BLaER1 treated with 17β-estradiol and CSF1 and Interleukin-3, amounts not matched to agents 10 nM and 100 nM (cell line): ENCODE measurements around the gene DOCK8.

Experiments
- H3K27ac ChIP-seq, 11 experiments: shearing (Covaris generic); formaldehyde crosslinking; 2 replicates each; pipeline ENCODE4 v1.8.1; 2022
- H3K27me3 ChIP-seq, 11 experiments: shearing (Covaris generic); formaldehyde crosslinking; 2 replicates each; pipeline ENCODE4 v1.8.1; 2022
- H3K36me3 ChIP-seq, 11 experiments: shearing (Covaris generic); formaldehyde crosslinking; 2 replicates each; pipeline ENCODE4 v1.8.1; 2022
- H3K4me1 ChIP-seq, 10 experiments: shearing (Covaris generic); formaldehyde crosslinking; 2 replicates each; pipeline ENCODE4 v1.8.1; 2022
- H3K4me2 ChIP-seq, 11 experiments: shearing (Covaris generic); formaldehyde crosslinking; 2 replicates each; pipeline ENCODE4 v1.8.1; 2022
- H3K4me3 ChIP-seq, 10 experiments: shearing (Covaris generic); formaldehyde crosslinking; 2 replicates each; pipeline ENCODE4 v1.8.1; 2022
- H3K9ac ChIP-seq, 11 experiments: shearing (Covaris generic); formaldehyde crosslinking; 2 replicates each; pipeline ENCODE4 v1.8.1; 2022
- H3K9me3 ChIP-seq, 11 experiments: shearing (Covaris generic); formaldehyde crosslinking; replicated peaks in 1 of 11; 2 replicates each; pipeline ENCODE4 v1.8.1; 2022
- H4K20me1 ChIP-seq, 11 experiments: shearing (Covaris generic); formaldehyde crosslinking; 2 replicates each; pipeline ENCODE4 v1.8.1; 2022
- Cebpa-rat ChIP-seq, 11 experiments: shearing (Covaris generic); IDR thresholded peaks; 2 replicates each; pipeline ENCODE4 v1.8.1; 2022

Gene DOCK8

DNA sequence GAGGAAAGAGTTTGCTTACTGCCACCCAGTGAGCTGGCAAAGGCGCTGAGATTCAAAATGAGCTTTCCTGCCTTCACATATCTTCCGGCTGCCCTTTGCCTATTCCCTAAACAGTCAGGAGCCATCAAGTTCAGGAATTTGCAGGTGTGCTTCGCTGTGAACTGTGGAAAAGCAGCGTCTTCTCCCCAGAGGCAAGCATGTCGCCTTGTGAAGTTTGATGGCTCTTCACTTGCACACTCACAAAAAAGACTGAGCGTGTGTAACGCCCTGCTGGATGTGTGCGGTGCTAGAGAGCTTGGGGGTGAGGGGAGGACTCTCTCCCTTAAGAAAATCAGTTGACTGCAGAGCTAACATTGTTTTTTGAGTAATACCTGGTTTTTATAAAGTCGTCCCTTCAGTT lies 288.7 kb downstream of the DOCK8 start:
- H3K27ac ChIP-seq = no peak overlapping the region
- no peak for TF ChIP-seq Cebpa-rat (IDR thresholded peaks at IDR 0.05)
- peak overlapping the region; percentile 85 to 100 (median 99); a peak in 21 of 22 replicates for H3K4me2 ChIP-seq
- H3K9ac ChIP-seq = peak overlapping the region in 2 of 11 experiments; percentile 61 to 63; a peak in 2 of 22 replicates
- no peaks in the 10 kb centered on the region for H3K9me3 ChIP-seq
- peaks cover 42 to 48% (median 44%) of the 10 kb centered on the region in 11 experiments for H3K27me3 ChIP-seq
- H3K4me3 ChIP-seq = peak overlapping the region; percentile 68 to 90 (median 78); a peak in 14 of 20 replicates
- H4K20me1 ChIP-seq = peaks cover 0 to 4% (median 0%) of the 10 kb centered on the region in 11 experiments; a peak in 3 of 22 replicates
- H3K4me1 ChIP-seq = peaks cover 0 to 16% (median 12%) of the 10 kb centered on the region in 10 experiments; a peak in 17 of 20 replicates
- no peaks in the 10 kb centered on the region for H3K36me3 ChIP-seq

GRCh38 chr9:503881-504852 lies 289.5 kb downstream of the DOCK8 start, which contains the start of gene KANK1:
Gene KANK1, plus strand, starts transcription at chr9:504695.
- no peak within 1 kb of the TSS for H3K27ac ChIP-seq

GRCh38 chr9:504921-505740 lies 290.5 kb downstream of the DOCK8 start:
- peaks cover 0 to 16% (median 12%) of the 10 kb centered on the region in 10 experiments; a peak in 17 of 20 replicates for H3K4me1 ChIP-seq
- peak overlapping the region; percentile 68 to 90 (median 78) for H3K4me3 ChIP-seq
- H3K9ac ChIP-seq = peak overlapping the region; percentile 28 to 72 (median 63); a peak in 21 of 22 replicates
- no peaks in the 10 kb centered on the region for H3K36me3 ChIP-seq
- TF ChIP-seq Cebpa-rat (IDR thresholded peaks at IDR 0.05) = no peak
- peak overlapping the region; percentile 85 to 100 (median 99) for H3K4me2 ChIP-seq
- H4K20me1 ChIP-seq = peaks cover 0 to 4% (median 0%) of the 10 kb centered on the region in 11 experiments; a peak in 3 of 22 replicates
- peaks cover 42 to 48% (median 44%) of the 10 kb centered on the region in 11 experiments for H3K27me3 ChIP-seq
- H3K9me3 ChIP-seq = no peaks in the 10 kb centered on the region
- H3K27ac ChIP-seq = no peak overlapping the region

More at GRCh38 chr9:503881-504852, 289.5 kb downstream of the DOCK8 start, which contains the start of gene KANK1:
- no peaks in the 10 kb centered on the region for H3K36me3 ChIP-seq
- peaks cover 0 to 16% (median 12%) of the 10 kb centered on the region in 10 experiments; a peak in 17 of 20 replicates for H3K4me1 ChIP-seq
- H4K20me1 ChIP-seq = peaks cover 0 to 4% (median 0%) of the 10 kb centered on the region in 11 experiments; a peak in 3 of 22 replicates
- H3K4me2 ChIP-seq = peak within 1 kb of the TSS; percentile 85 to 100 (median 99)
- no peaks in the 10 kb centered on the region for H3K9me3 ChIP-seq
- peak within 1 kb of the TSS; percentile 28 to 72 (median 63); a peak in 21 of 22 replicates for H3K9ac ChIP-seq
- H3K4me3 ChIP-seq = peak within 1 kb of the TSS; percentile 68 to 90 (median 78)
- no peak for TF ChIP-seq Cebpa-rat (IDR thresholded peaks at IDR 0.05)
- peaks cover 42 to 48% (median 44%) of the 10 kb centered on the region in 11 experiments for H3K27me3 ChIP-seq

GRCh38 chr9:505741-506059 lies 291.0 kb downstream of the DOCK8 start:
- peaks cover 42 to 48% (median 44%) of the 10 kb centered on the region in 11 experiments for H3K27me3 ChIP-seq
- H3K36me3 ChIP-seq = no peaks in the 10 kb centered on the region
- H3K4me3 ChIP-seq = peak overlapping the region in 4 of 10 experiments; percentile 10 to 87 (median 80); a peak in 4 of 20 replicates
- H3K4me2 ChIP-seq = peak overlapping the region in 5 of 11 experiments; percentile 93 to 100 (median 99); a peak in 7 of 22 replicates
- H3K9me3 ChIP-seq = no peaks in the 10 kb centered on the region
- peaks cover 0 to 4% (median 0%) of the 10 kb centered on the region in 11 experiments; a peak in 3 of 22 replicates for H4K20me1 ChIP-seq
- TF ChIP-seq Cebpa-rat (IDR thresholded peaks at IDR 0.05) = no peak
- H3K9ac ChIP-seq = no peak overlapping the region
- H3K4me1 ChIP-seq = peaks cover 0 to 16% (median 12%) of the 10 kb centered on the region in 10 experiments; a peak in 17 of 20 replicates
- no peak overlapping the region for H3K27ac ChIP-seq

DNA sequence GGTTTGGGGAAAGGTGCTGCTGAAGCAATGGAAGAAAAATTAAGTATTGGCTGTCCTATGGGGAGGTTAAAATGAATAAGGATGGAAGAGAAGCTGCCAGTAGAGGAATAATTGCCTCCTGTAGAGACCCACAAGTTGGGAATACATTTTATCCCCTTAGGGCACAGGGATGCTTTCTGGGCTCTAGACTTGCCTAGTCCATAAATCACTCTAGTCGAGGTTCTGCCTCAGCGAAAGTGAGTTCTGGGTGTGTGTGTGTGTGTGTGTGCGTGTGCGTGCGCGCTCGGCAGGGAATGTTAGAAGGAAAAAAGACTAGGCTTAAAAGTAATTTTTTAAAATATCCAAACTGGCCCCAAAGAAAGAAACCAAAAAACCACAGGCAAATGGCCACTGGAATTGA lies 291.6 kb downstream of the DOCK8 start:
- Histone ChIP-seq H3K4me2 (no peak overlapping the region), H4K20me1 (peaks cover 0 to 4% (median 0%) of the 10 kb centered on the region in 11 experiments; a peak in 3 of 22 replicates), H3K9me3 (no peaks in the 10 kb centered on the region), H3K27me3 (peaks cover 42 to 48% (median 44%) of the 10 kb centered on the region in 11 experiments), H3K36me3 (no peaks in the 10 kb centered on the region), H3K9ac (no peak overlapping the region), H3K4me1 (peaks cover 0 to 16% (median 12%) of the 10 kb centered on the region in 10 experiments; a peak in 17 of 20 replicates), H3K4me3 (no peak overlapping the region), H3K27ac (no peak overlapping the region)
- TF ChIP-seq Cebpa-rat (IDR thresholded peaks at IDR 0.05) = no peak

- H3K4me3 ChIP-seq = no peak overlapping the region
- TF ChIP-seq Cebpa-rat (IDR thresholded peaks at IDR 0.05) = no peak
- H3K27ac ChIP-seq = no peak overlapping the region
- H3K4me2 ChIP-seq = no peak overlapping the region
- H3K9ac ChIP-seq = no peak overlapping the region
- no peaks in the 10 kb centered on the region for H4K20me1 ChIP-seq
- H3K4me1 ChIP-seq = peaks cover 0 to 14% (median 3%) of the 10 kb centered on the region in 10 experiments; a peak in 7 of 20 replicates
- no peaks in the 10 kb centered on the region for H3K36me3 ChIP-seq
- peaks cover 5 to 13% (median 8%) of the 10 kb centered on the region in 11 experiments; a peak in 12 of 22 replicates for H3K9me3 ChIP-seq
- peaks cover 3 to 5% (median 4%) of the 10 kb centered on the region in 11 experiments; a peak in 21 of 22 replicates for H3K27me3 ChIP-seq
These were observed 297.2 kb downstream of the DOCK8 start for GRCh38 chr9:511861-512260.

DNA sequence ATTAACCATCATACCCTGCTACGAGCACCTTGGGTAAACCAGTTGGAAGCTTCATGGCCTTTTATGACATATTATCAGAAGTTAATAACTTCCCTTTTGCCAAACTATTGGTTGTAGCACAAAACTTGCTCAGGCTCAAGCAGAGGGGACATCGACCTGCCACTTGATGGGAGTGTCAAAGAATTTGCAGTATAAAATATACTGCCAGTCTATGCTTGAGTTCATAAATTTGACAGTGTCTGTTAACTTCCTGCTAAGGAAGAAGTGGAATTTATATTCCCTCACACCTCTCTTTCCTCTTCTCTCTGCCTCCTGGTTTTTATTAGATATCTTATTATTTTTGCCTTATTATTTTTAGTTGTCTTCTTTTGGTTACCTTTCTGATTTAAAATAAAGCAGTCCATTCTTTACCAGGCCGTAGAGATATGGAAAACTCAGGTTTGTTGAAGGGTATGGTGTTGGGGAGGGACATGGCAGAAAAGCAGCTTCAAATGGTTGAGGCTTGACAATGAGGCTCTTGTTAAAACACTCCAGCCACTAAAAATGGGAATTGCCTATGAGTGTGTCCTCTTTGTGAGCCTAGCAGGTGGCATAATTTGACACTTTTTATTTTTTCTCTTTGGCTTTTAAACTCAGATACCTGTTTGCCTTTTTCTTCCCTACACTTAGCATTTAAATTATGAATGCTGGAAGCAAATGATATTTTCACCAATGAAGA lies 298.0 kb downstream of the DOCK8 start:
- H3K27ac ChIP-seq = no peak overlapping the region
- H3K9ac ChIP-seq = no peak overlapping the region
- H3K4me1 ChIP-seq = peaks cover 0 to 15% (median 3%) of the 10 kb centered on the region in 10 experiments; a peak in 7 of 20 replicates
- no peaks in the 10 kb centered on the region for H4K20me1 ChIP-seq
- H3K4me2 ChIP-seq = no peak overlapping the region
- H3K9me3 ChIP-seq = peaks cover 5 to 13% (median 8%) of the 10 kb centered on the region in 11 experiments; a peak in 12 of 22 replicates
- TF ChIP-seq Cebpa-rat (IDR thresholded peaks at IDR 0.05) = no peak
- no peak overlapping the region for H3K4me3 ChIP-seq
- no peaks in the 10 kb centered on the region for H3K27me3 ChIP-seq
- H3K36me3 ChIP-seq = no peaks in the 10 kb centered on the region
